ENCODE measurements around the gene TAF5L.
A peak's percentile ranks its signal among the peaks of the same experiment; 100 is the strongest.
"Not testable (repeated sequence)": the region's sequence is repeated elsewhere in the genome, so short reads cannot be mapped to it uniquely, and the experiment has no call there.

The TAF5L gene

DNA sequence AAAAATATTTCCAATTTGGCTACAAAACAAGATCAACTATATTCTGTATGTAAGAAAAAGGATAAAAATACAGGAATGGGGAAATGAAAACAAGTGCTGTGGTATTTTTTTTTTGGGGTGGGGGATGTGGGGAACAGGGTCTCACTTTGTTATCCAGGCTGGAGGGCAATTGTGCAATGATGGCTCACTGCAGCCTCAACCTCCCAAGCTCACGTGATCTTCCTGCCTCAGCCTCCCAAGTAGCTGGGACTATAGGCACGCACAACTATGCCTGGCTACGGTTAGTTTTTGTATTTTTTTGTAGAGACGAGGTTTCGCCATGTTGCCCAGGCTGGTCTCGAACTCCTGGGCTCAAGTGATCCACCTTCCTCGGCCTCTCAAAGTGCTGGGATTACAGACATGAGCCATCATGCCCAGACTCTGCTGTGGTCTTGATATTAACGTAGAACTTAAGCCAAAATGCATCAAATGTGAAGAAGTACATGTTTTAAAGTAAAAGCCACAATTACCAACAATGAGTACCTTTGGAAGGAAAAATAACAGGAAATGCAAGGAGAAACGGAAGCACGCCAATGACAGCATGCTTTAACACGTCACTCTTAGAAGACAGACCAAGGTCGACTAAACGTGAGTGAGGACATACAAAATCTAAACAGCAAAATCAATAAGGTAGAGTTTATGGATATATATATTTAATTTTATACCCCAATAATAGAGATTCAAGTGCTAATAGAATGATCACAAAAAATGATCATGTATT lies 58.6 kb downstream of the TAF5L start:
- DNase-seq, result no peak

DNA sequence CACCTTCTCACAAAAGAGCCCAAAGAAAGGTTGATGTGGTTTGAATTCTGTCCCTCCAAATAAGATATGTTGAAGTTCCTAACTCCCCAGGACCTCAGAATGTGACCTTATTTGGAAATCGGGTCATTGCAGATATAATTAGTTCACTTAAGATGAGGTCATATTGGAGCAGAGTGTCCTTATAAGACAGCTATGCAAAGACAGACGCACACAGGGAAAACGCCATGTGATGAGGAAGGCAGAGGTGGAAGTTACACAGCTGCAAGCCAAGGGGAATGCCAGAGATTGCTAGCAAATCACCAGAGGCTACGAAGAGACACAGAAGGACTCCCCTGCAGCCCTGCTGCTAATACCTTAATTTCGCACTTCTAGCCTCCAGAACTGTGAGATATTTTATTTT lies 62.2 kb downstream of the TAF5L start:
- DNase-seq, result no peak

DNA sequence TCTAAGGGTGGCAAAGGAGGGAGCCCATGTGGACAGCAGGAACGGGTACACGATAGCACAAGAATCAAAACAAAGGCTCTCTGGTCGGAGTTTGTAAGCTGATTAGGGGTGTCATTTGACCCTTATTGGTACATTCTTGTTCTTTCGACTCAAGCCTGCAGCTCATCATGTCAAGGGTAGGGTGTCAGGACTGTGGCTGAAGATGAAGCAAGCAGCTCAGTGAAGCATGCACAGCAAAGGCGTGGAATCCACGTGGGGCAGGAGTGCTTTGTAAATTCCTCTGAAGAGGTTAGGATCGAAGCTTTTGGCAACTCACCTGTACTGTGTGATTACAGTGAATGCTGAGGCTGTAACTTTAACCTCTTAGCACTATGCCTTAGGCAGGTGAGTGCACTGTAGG lies 62.7 kb downstream of the TAF5L start:
- no peak for DNase-seq

DNA sequence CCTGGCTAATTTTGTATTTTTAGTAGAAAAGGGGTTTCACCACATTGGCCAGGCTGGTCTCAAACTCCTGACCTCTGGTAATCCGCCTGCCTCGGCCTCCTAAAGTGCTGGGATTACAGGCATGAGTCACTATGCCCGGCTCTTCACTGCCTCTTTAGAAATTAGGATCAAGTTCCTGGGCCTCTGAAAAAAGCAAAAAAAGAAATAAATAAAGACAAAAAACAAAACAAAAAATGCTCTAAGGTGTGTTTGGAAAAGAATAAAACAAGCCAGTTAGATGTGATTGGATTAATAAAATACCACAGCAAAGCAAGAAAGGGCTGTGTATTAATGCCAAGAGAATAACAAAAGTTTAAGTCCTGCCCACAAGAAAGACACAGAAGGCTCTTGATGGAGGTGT lies 63.2 kb downstream of the TAF5L start:
- no peak for DNase-seq

DNA sequence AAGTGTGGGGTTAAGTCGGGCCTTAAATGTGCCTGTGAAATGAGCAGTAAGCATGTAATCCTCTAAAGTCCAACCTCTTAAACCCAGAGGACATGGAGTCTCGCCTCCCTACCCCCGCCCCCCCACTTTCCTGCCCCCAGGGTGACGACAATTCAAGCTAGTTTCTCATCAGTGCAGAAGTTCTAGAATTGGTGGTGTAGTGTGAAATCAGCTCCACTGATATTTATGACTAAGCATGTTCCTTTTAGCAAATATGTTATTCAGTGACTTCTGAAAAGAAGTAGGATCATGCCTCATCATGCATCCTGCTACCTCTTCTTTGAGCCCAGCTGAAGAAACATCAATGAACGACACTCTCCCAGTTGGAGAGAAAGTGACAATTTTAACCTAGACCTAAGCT lies 64.8 kb downstream of the TAF5L start:
- DNase-seq, result no peak

DNA sequence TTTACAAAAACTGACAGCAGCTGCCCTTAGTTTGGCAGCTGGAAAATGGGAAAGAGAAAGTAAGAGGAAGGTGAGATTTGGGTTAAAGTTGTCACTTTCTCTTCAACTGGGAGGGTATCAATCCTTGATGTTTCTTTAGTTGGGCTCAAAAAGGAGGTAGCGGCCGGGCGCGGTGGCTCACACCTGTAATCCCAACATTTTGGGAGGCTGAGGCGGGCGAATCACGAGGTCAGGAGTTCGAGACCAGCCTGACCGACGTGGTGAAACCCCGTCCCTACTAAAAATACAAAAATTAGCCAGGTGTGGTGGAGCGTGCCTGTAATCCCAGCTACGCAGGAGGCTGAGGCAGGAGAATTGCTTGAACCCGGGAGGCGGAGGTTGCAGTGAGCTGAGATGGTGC lies 65.8 kb downstream of the TAF5L start:
- not testable (repeated sequence) for DNase-seq

DNA sequence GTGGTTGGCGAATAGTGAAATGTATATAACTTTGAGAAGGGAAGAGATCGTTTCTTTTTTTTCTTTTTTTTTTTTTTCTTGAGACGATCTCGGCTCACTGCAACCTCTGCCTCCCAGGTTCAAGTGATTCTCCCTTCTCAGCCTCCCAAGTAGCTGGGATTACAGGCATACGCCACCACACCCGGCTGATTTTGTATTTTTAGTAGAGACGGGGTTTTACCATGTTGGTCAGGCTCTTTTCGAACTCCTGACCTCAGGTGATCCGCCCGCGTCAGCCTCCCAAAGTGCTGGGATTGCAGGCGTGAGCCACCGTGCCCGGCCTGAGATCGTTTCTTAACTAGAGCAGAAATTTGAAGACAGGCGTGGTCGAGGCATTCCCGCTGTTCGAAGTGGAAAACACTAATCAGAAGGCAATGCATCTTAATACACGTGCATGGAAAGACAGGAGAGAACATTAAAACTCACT lies 66.6 kb downstream of the TAF5L start:
- not testable (repeated sequence) for DNase-seq

DNA sequence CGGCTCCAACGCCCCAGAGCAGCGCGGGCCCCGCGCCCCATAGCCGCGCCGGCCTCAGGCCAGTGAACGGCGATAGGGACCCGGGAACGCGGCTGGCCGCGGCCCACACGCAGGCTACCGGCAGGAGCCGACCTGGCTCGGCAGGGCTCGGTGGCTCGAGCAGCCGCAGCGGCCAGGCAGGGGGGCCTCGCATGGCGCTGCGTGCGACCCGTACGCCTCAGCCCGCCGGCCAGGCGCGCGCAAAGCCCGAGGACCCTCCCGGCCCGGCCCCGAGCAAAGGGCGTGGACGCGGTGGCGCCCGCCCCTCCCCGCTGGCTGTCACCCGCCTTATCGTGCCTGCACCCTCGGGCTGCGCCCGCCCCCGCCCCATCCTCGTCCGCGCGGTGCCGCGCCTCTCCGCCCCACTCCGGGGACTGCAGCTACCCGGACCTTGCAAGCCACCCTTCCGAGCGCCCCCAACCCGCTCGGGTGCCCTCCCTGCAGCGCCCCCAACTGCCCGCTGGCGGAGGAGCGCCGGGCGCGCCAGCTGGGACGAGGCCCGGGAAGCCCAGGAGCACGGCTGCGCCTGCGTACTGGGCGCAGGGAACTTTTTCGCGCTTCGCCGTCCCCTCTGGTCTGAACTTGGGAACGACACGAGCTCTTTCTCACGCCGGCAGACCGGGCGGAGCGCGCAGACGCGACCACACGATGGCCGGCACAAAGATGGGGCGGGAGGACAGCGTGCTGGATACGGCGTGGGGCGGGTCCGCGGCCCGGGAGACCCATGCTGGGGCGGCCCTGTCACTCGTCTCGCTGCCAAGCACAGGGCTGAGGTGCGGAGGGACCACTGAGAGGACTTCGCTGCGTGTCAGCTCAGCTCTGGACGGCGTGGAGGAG lies 67.2 kb downstream of the TAF5L start, which contains the start of gene ABCB10:
TSS of gene ABCB10 (minus strand) at position 248 of the 876 bp plus-strand sequence. CDS start at position 193, 55 bp downstream.
- DNase-seq, result peak; percentile 73 to 99 (median 96)

DNA sequence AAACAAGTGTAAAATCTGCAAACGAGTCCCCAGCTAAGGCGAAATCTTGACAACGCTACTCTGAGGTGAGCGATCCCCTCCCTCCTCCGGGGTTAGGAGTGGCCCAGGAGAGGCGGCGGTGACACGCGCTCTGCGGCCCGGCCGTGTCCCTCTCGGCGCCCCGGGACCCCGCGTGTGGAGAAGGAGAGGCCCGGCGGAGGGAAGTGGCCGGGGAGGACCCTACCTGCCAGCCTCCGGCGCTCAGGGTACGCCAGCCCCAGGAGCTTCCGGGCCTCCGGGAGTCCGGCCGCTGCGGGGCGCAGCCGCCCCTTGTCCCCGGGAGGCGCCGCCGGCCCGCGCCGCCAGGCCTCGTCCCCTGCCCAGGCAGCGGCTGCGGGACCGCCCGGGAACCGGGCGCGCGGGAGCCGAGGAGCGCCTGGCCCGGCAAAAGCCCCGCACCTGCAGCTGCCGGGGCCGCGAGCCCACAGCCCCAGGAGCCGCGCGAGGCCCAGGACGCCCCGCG lies 68.0 kb downstream of the TAF5L start:
- DNase-seq, result peak in 7 of 14 donors; percentile 22 to 77 (median 38)

DNA sequence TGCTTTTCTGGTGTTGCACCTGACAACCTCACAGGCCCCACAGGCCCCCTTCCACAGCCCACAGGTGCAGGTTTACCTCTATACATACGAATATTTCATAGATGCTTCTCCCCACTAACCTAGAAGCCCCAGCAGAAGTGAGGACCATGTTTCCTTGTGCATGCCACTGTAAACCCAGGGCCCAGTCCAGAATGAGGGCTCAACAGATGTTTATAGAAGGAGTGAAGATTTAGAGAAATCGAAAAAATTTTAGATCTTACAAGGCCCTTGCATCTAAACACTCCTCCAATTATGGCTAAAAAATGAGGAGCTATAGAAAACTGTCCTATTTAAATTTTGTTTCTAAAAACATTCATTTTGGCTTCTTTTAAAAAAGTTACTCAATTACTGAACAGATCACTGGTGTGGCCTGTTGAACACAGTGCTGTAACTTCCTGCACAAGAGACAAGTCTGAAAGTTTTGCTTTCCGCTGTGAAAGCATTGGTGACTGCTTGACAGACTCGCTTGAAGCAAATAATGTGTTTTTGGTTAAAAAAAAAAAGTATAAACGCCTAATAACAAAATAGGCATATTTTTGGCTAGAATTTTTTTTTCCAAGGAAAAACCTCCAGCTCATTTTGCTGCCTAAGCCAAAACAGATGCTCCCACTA lies 68.6 kb downstream of the TAF5L start:
- no peak for DNase-seq

DNA sequence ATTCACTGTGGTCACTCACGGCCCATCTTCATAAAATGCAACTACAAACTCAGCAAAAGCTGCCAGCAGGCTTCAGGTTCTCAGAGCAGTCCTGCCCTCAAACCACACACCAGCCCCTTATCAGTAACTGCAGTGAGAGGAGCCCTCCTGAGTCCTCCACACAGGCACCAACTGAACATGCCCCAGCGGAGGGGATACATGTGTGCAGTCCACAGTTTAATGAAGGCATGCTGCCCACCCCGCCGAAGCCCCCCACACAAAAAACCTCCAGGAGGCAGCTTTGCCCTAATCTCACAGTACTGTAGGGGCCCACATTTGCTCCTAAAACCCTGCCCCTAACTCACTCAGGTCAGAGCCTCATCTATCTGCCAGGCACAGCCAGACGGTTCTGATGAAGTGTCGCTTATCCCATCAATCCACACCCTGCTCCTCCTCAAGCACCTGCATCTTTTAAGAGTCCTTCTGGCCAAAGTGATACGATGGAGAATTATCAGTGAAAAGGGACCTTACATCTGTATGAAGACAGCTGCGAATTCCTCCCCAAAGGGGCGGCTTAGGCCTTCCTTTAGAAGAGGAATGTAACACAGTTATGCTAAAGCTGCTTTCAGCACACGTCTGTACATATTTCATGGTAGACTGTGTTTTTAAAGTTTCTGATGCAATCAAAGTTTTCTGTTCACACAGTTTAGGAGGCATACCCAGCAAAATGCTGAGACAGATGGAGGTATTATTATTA lies 70.9 kb downstream of the TAF5L start:
- no peak for DNase-seq

DNA sequence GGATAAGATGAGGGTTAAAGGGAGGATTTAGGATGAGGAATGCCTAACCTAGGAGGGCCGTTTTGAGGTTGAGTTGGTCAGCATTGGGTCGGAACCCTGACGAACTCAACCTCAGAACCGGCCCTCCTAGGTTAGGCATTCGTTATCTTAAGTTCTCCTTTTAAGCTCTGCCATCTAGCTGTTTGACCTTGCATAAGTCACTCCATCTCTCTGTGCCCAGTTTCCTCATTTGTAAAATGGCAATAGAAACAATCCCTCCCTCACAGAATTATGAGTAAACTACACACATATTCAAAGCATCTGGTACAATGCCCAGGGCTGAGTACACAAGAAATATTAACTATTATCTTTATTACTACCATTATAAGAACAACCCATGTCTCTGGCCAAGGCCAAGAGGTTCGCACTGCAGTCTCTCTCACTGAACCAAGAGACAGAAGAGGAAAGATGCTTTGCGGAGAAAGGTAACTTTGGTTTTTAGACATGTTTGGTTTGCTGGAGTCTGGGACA lies 72.2 kb downstream of the TAF5L start:
- no peak for DNase-seq

DNA sequence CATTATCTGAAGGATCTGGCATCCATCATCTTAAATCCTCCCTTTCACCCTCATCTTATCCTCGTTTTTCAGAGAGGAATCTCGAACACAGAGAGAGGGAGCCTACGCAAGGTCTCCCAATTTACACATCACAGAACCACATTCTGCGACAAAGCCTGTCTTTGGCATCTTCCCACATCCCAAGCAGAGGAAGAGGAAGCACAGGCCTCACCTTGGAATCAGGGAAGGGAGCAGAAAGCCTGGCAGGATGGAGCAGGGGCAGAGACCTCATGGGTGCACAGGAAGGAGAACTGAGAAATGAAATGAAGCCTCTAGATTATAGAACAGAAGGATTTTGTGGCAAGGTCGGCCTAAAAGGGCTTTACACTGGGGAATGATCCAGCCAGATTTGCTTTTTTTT lies 73.2 kb downstream of the TAF5L start:
- no peak for DNase-seq

DNA sequence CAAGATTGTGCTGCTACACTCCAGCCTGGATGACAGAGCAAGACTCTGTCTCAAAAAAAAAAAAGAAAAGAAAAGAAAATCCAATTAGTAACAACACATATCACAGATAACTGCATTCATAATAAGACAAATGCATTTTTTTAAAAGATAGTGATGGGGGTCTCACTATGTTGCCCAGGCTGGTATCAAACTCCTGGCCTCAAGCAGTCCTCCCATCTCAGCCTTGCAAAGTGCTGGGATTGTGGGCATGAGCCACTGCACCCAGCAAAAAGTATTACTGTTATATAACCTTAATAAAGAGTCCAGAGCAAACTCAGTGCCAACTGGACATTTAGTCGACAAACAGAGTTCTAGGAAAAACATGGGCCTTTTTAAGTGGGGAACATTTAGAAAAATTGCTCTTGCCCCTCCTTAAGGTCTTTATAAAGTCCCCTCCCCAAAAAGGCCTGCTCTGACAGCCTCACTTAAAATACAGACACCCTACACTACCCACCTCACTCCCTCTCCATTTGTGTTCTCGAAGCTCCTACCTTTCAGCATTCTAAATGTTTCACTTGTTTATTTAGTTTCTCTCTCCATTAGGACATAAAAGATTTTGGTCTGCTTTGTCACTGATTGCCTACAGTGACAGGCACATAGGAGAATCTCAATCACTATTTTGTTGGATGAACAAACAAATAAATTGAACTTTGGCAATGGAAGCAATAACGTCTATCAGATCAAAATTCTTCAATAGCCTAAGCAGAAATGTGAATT lies 74.9 kb downstream of the TAF5L start:
- no peak for DNase-seq

DNA sequence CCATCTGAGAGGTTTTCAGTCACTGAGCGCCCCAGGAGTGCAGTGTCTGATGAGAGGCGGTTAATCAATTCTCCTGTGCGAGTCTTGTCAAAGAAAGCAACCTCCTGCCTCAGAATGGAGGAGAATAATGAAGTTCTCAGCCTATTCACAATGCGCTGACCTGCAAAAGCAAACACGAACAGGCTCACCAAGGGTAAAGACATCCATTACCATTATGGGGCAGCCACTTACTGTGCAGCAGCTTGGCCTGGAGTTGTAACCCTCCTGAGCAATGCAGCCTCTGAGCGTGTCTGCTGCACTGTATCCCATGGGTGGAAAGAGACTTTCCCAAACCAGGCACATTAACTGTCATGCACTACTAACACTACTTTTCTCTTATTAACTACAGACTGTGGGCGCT lies 78.4 kb downstream of the TAF5L start:
- no peak for DNase-seq

DNA sequence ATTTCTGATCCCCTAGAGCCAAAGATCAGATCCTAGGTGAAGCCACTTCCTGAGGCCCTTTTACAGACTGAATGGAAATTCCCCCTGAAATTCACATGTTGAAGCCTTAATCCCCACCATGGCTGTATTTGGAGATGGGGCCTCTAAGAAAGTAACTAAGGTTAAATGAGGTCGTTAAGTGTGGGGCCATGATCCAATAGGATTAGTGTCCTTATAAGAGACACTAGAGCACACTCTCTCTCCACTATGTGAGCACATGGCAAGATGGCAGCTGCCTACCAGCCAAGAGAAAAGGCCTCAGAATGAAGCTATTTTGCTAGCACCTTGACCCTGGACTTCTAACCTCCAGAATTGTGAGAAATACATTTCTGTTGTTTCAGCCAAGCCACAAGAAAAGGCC lies 81.3 kb downstream of the TAF5L start:
- DNase-seq, result no peak
